ENCODE results near the gene SYT17. TPM values are rescaled to one million over a fixed set of nuclear protein-coding genes. Genes with fewer than 3 reads are reported as not detected.

The SYT17 gene
- total and polyA plus RNA-seq, 12 donors: 0.20 to 1.3 (median 0.59) TPM

GRCh38 chr16:19269098-19269497 is 101.1 kb downstream of the SYT17 start:
- WGBS, 2 donors: 72 to 74% methylated on average over 2 of the region's 2 CpGs

GRCh38 chr16:19274165-19274797 is 106.2 kb downstream of the SYT17 start:
- H3K27ac ChIP-seq: no peak overlapping the region
- ATAC-seq (no peak), DNase-seq (no peak)
- intact Hi-C loops (cut with DNase I): no loop called here
- TF ChIP-seq CTCF (IDR thresholded peaks at IDR 0.05): no peak
- H3K4me3 ChIP-seq: no peak overlapping the region
- H3K27me3 ChIP-seq: no peaks in the 10 kb centered on the region
- H3K4me1 ChIP-seq: no peaks in the 10 kb centered on the region
- no peaks in the 10 kb centered on the region for H3K36me3 ChIP-seq
- H3K9me3 ChIP-seq: peaks cover 0 to under 1% (median 0%) of the 10 kb centered on the region in 11 donors
- WGBS, 2 donors: 67 to 69% methylated on average over 1 of the region's 1 CpG

More at GRCh38 chr16:19269098-19269497, 101.1 kb downstream of the SYT17 start:
- Histone ChIP-seq H3K4me1 (no peaks in the 10 kb centered on the region), H3K9me3 (peaks cover 0 to 34% (median 0%) of the 10 kb centered on the region in 11 donors), H3K27me3 (no peaks in the 10 kb centered on the region), H3K27ac (no peak overlapping the region), H3K4me3 (no peak overlapping the region), H3K36me3 (no peaks in the 10 kb centered on the region)
- intact Hi-C loops (cut with DNase I): no loop called here
- no peak for TF ChIP-seq CTCF (IDR thresholded peaks at IDR 0.05)
- ATAC-seq: no peak
- no peak for DNase-seq

GRCh38 chr16:19278403-19278802 is 110.4 kb downstream of the SYT17 start:
- Histone ChIP-seq H3K4me3 (no peak overlapping the region), H3K4me1 (no peaks in the 10 kb centered on the region), H3K36me3 (no peaks in the 10 kb centered on the region), H3K27me3 (no peaks in the 10 kb centered on the region), H3K9me3 (no peaks in the 10 kb centered on the region), H3K27ac (no peak overlapping the region)
- no peak for ATAC-seq
- intact Hi-C loops (cut with DNase I): no loop called here
- TF ChIP-seq CTCF (IDR thresholded peaks at IDR 0.05): no peak
- WGBS, 2 donors: 89 to 94% methylated on average over 2 of the region's 2 CpGs
- DNase-seq: no peak

GRCh38 chr16:19281246-19281645 is 113.2 kb downstream of the SYT17 start:
- DNase-seq (no peak), ATAC-seq (no peak)
- intact Hi-C loops (cut with DNase I): no loop called here
- Histone ChIP-seq H3K4me1 (no peaks in the 10 kb centered on the region), H3K27ac (no peak overlapping the region), H3K27me3 (no peaks in the 10 kb centered on the region), H3K36me3 (no peaks in the 10 kb centered on the region), H3K9me3 (no peaks in the 10 kb centered on the region), H3K4me3 (no peak overlapping the region)
- no peak for TF ChIP-seq CTCF (IDR thresholded peaks at IDR 0.05)
- WGBS, 2 donors: 48 to 55% methylated on average over 2 of the region's 2 CpGs
